B cell (primary cell): ENCODE measurements around the gene ZFYVE9.
"Not testable (repeated sequence)": the region's sequence is repeated elsewhere in the genome, so short reads cannot be mapped to it uniquely, and the experiment has no call there.

ENCODE experiments used
- CTCF ChIP-seq: fragments of 200-600 bp; IDR thresholded peaks from one replicate; pipeline ENCODE4 v1.8.0; 2022; ENCODE audit warnings: antibody characterized with exemption, mild to moderate bottlenecking
- EZH2 ChIP-seq: IDR thresholded peaks from 2 replicates; pipeline ENCODE4 v1.6.1; 2012; ENCODE audit warnings: borderline replicate concordance, low read depth, mild to moderate bottlenecking, moderate library complexity, low read length; ENCODE audit not compliant: insufficient read depth, poor library complexity, severe bottlenecking

GRCh38 chr1:52150445-52150844 lies 8.6 kb downstream of the ZFYVE9 start:
- not testable (repeated sequence) for TF ChIP-seq CTCF, EZH2
